K562 (cell line): Measurements from ENCODE around the gene SLC29A2. TPM values are rescaled to one million over a fixed set of nuclear protein-coding genes. Genes with fewer than 3 reads are reported as not detected.

Experiments
- ARID1B ChIP-seq: fragments of 450-650 bp; IDR thresholded peaks from 2 replicates; pipeline ENCODE4 v1.6.1; 2016; ENCODE audit warnings: antibody characterized with exemption, mild to moderate bottlenecking, inconsistent platforms
- DLX4 ChIP-seq: fragments of 250-450 bp; sonication (Bioruptor Pico); IDR thresholded peaks from 2 replicates; pipeline ENCODE4 v1.6.1; 2021; ENCODE audit warnings: mild to moderate bottlenecking
- ETV1 ChIP-seq: fragments of 450-650 bp; conservative IDR thresholded peaks from 2 replicates; pipeline ENCODE4 v1.6.1; 2016; ENCODE audit warnings: missing genetic modification characterization, control low read depth, low read depth, missing compliant biosample characterization
- GATA2 ChIP-seq: sonication (generic); formaldehyde crosslinking; IDR thresholded peaks from 2 replicates; pipeline ENCODE4 v1.4.0; 2020; ENCODE audit warnings: mild to moderate bottlenecking, missing genetic modification reagents
- GTF2F1 ChIP-seq: IDR thresholded peaks from 2 replicates; pipeline ENCODE4 v1.6.1; 2011; ENCODE audit warnings: low read depth, low read length, improper control_type of control experiment
- HMGN3 ChIP-seq: IDR thresholded peaks from 2 replicates; pipeline ENCODE4 v1.6.1; 2011; ENCODE audit warnings: borderline replicate concordance, low read depth, mild to moderate bottlenecking, mixed read lengths, low read length; ENCODE audit not compliant: insufficient read length; ENCODE audit errors: extremely low read depth
- ILF3 ChIP-seq: fragments of 450-650 bp; IDR thresholded peaks from 2 replicates; pipeline ENCODE4 v1.6.1; 2018; ENCODE audit warnings: antibody characterized with exemption, mild to moderate bottlenecking, moderate library complexity, borderline replicate concordance
- KDM5B ChIP-seq: fragments of 200-600 bp; sonication (generic); IDR thresholded peaks from 2 replicates; pipeline ENCODE4 v1.6.1; 2012; ENCODE audit warnings: low read depth, mild to moderate bottlenecking, moderate library complexity, low read length, control low read depth, inconsistent platforms; ENCODE audit not compliant: insufficient replicate concordance
- MTF1 ChIP-seq: fragments of 250-450 bp; sonication (Bioruptor Pico); IDR thresholded peaks from 2 replicates; pipeline ENCODE4 v1.9.0; 2021; ENCODE audit warnings: moderate library complexity, mild to moderate bottlenecking, inconsistent platforms, borderline replicate concordance
- NBN ChIP-seq: fragments of 450-650 bp; IDR thresholded peaks from 2 replicates; pipeline ENCODE4 v1.6.1; 2016; ENCODE audit warnings: low read depth, mild to moderate bottlenecking
- NR2C1 ChIP-seq, 2 experiments: fragments of 450-650 bp; IDR thresholded peaks; 2 replicates each; pipeline ENCODE4 v1.6.1; 2017; ENCODE audit warnings: mild to moderate bottlenecking in 2 of 2, antibody characterized with exemption in 1 of 2, inconsistent platforms in 1 of 2, missing compliant biosample characterization in 1 of 2, missing genetic modification characterization in 1 of 2
- OTX1 ChIP-seq: fragments of 450-650 bp; formaldehyde crosslinking; IDR thresholded peaks from 2 replicates; pipeline ENCODE4 v1.4.0; 2022; ENCODE audit warnings: mild to moderate bottlenecking
- POLR2AphosphoS2 ChIP-seq: IDR thresholded peaks from 2 replicates; pipeline ENCODE4 v1.6.1; 2012; ENCODE audit warnings: low read length, improper control_type of control experiment
- RBM22 ChIP-seq: fragments of 200-400 bp; formaldehyde crosslinking; IDR thresholded peaks from 2 replicates; pipeline ENCODE4 v1.6.1; 2018; ENCODE audit warnings: low read length, low read depth; ENCODE audit not compliant: poor library complexity, severe bottlenecking
- RFX5 ChIP-seq: IDR thresholded peaks from 2 replicates; pipeline ENCODE4 v1.6.1; 2011; ENCODE audit warnings: low read depth, mild to moderate bottlenecking, improper control_type of control experiment, low read length
- TFE3 ChIP-seq: fragments of 450-650 bp; formaldehyde crosslinking; IDR thresholded peaks from 2 replicates; pipeline ENCODE4 v1.4.0; 2020; ENCODE audit warnings: mild to moderate bottlenecking, mixed read lengths
- THRB ChIP-seq: fragments of 450-650 bp; formaldehyde crosslinking; conservative IDR thresholded peaks from 2 replicates; pipeline ENCODE4 v1.4.0; 2022; ENCODE audit warnings: mild to moderate bottlenecking, missing genetic modification characterization
- XRCC4 ChIP-seq: IDR thresholded peaks from one replicate; pipeline ENCODE4 v1.6.1; 2011; ENCODE audit not compliant: insufficient read depth, insufficient read length; ENCODE audit errors: extremely low read depth
- XRCC5 ChIP-seq: fragments of 200-400 bp; formaldehyde crosslinking; IDR thresholded peaks from 2 replicates; pipeline ENCODE4 v1.6.1; 2017; ENCODE audit warnings: low read depth, mild to moderate bottlenecking, low read length
- ZBTB33 ChIP-seq: sonication (generic); formaldehyde crosslinking; IDR thresholded peaks from 2 replicates; pipeline ENCODE4 v1.8.1; 2023; ENCODE audit warnings: mild to moderate bottlenecking, missing genetic modification reagents
- ZEB2 ChIP-seq: fragments of 450-650 bp; IDR thresholded peaks from 2 replicates; pipeline ENCODE4 v1.6.1; 2016
- ZNF12 ChIP-seq: sonication (generic); formaldehyde crosslinking; IDR thresholded peaks from 2 replicates; pipeline ENCODE4 v1.4.0; 2020; ENCODE audit warnings: mild to moderate bottlenecking, missing genetic modification reagents
- ZNF121 ChIP-seq: sonication (generic); formaldehyde crosslinking; conservative IDR thresholded peaks from 2 replicates; pipeline ENCODE4 v1.8.0; 2022; ENCODE audit warnings: missing genetic modification reagents
- ZNF696 ChIP-seq: fragments of 250-450 bp; sonication (Bioruptor Pico); conservative IDR thresholded peaks from 2 replicates; pipeline ENCODE4 v1.4.0; 2020; ENCODE audit warnings: mild to moderate bottlenecking, moderate library complexity
- polyA plus RNA-seq, 8 experiments: library from polyadenylated mRNA; depleted of rRNA in 4 of 8; stranded (reverse) in 5 of 8; unstranded in 3 of 8; fragments of >200 nt; fragmentation: Nextera tagmentation in 2 of 8; fragmentation: Illumina TruSeq in 1 of 8; extraction: Ambion mirVana in 2 of 8; extraction: Trizol in 1 of 8; gene quantifications; 2 replicates each; pipeline versions ENCODE4 v1.2.1 to v1.2.3, GENCODE V29; 2011 to 2014; ENCODE audit warnings: inconsistent platforms in 1 of 8, missing spikeins in 1 of 8
- total RNA-seq, 7 experiments: library from RNA; depleted of rRNA in 6 of 7; stranded (reverse); fragments of >200 nt in 6 of 7; fragmentation: Illumina TruSeq in 2 of 7; extraction: Trizol in 2 of 7; gene quantifications; 2 replicates each; pipeline versions ENCODE4 v1.2.1 to v1.2.3, GENCODE V29; 2011 to 2021; ENCODE audit warnings: low replicate concordance in 1 of 7

SLC29A2 gene
- total and polyA plus RNA-seq, 9 of the 15 experiments (the other 6 are each of a cell fraction or from before 2014, with no cell fraction given): 2.4 to 48.6 (median 14.2) TPM

- TF ChIP-seq TFE3 (CRISPR knock-in tag): no peak
- TF ChIP-seq NR2C1 (IDR thresholded peaks at IDR 0.05): no peak
- TF ChIP-seq NR2C1 (tag; IDR thresholded peaks at IDR 0.05): no peak
- TF ChIP-seq ETV1: no peak
- TF ChIP-seq POLR2AphosphoS2: peak; percentile 93
- no peak for TF ChIP-seq NBN
- no peak for TF ChIP-seq HMGN3
- 0 out of 2 replicates have a peak, but pooled peaks have one; percentile 9 for TF ChIP-seq OTX1
- no peak for TF ChIP-seq XRCC4
- TF ChIP-seq GTF2F1: no peak
- TF ChIP-seq ZEB2: no peak
- no peak for TF ChIP-seq DLX4 (CRISPR knock-in tag)
- TF ChIP-seq MTF1 (CRISPR knock-in tag): no peak
- TF ChIP-seq ZNF121: no peak
- no peak for TF ChIP-seq ZBTB33 (CRISPR knock-in tag)
- peak; percentile 87; the same call in 1 of the 2 replicates for TF ChIP-seq XRCC5
- no peak for TF ChIP-seq THRB (CRISPR knock-in tag)
- TF ChIP-seq ZNF12 (CRISPR knock-in tag): no peak
- TF ChIP-seq KDM5B: no peak
- no peak for TF ChIP-seq RFX5
- no peak for TF ChIP-seq GATA2 (CRISPR knock-in tag)
- no peak for TF ChIP-seq ARID1B
- TF ChIP-seq ILF3: peak; percentile 84; the same call in 1 of the 2 replicates
- no peak for TF ChIP-seq RBM22
- no peak for TF ChIP-seq ZNF696 (CRISPR knock-in tag)
These were observed 7.6 kb downstream of the SLC29A2 start (continued) for GRCh38 chr11:66363805-66364535.
